ENCODE data around the gene LNX1.
"Not testable (repeated sequence)": the region's sequence is repeated elsewhere in the genome, so short reads cannot be mapped to it uniquely, and the experiment has no call there.

The LNX1 gene

DNA sequence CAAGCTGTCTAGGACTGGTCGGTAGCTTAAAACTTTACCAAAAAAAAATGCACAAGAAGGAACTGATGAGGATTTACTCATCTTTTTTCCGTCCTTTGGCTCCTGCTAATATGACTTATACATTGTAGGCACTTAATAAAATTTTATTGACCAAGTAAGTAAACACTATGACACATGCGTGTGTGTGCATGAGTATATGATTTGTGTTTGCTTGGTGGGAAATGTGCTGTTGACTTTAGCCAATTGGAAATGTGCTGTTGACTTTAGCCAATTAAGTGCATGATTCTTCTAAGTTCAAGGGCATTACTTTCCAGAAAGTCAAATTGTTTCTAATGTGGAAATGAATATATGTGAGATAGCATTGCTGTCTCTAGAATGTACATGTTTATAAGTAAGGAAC is 135.5 kb downstream of the LNX1 start:
- DNase-seq: no peak

DNA sequence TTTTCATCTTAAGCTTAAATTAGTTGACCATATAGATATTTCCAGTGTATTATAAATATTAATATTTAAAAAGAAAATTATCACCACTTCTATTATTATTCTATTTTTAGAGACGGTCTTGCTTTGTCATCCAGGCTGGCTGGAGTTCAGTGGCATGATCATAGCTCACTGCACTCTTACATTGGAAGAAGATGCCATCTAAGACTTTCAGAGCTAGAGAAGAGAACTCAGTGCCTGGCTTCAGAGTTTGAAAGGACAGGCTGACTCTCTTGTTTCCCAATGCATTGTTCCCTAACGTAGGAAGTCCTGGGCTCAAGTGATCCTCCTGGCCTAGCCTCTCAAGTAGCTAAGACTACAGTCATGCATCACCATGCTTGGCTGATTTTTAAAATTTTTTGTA is 137.9 kb downstream of the LNX1 start:
- no peak for DNase-seq

DNA sequence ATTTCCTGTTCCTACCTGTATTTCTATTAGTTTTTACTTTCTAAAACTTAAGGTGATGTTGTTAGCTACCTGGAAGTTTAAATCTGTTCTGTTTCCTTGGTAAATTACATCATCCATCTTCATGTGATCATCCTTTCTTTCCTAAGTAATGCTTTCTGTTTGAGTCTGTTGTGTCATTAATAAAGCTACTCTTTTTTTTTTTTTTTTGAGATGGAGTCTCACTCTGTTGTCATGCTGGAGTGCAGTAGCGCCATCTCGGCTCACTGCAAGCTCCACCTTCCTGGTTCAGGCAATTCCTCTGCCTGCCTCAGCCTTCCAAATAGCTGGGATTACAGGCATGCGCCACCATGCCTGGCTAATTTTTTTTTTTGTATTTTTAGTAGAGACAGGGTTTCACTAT is 140.5 kb downstream of the LNX1 start:
- DNase-seq: no peak

DNA sequence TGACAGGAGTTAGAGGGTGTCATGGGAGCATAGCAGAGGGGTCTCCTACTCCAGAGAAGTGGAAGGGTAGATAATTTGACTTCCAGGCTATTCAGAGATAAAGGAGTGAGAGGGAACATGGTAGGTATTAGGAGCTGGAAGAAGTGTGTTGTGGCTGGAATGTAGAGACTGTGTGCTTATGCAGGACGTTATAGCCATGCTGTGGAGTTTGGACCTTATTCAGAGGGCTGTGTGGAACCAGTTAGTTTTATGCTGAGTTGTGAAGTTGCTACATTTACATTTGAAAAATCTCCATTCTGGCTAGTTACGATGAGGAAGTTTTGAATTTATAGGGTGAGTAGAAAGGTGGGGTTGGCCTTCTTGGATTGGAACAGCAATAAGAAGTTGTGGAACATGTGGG is 146.3 kb downstream of the LNX1 start:
- no peak for DNase-seq

DNA sequence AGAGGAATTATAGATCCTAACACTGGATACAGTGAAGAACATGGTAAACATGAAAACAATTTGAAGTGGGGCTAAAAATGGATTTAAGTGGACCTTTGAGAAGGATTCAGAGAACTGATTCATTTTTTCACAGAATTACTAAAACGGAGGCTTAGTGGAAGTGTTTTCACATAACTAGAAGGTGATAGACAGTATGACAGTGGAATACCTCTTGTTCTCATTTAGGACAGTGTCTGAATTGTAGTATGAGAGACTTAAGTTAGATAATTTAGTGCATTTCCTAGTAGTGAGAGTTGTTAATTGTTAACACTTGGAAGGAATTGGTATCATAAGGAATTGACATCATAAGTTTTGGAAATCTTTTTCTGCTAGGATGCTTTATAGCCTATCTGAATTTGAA is 149.7 kb downstream of the LNX1 start:
- no peak for DNase-seq

DNA sequence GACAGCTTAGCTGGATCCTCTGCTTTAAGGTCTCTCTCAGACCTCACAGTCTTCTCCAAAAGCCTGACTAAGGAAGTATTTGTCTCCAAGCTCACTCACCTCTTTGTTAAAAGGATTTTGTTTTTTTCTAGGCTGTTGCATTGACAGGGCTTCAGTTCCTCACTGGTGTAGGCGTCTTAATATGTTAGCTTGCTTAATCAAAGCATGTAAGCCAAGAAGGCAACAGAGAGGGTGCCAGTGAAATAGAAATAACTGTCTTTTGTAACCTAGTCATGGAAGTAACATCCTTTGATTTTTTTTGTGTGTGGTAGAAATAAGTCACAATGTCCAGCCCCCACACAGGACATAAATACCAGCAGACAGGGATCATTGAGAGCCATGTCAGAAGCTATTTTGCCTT is 155.0 kb downstream of the LNX1 start:
- no peak for DNase-seq

DNA sequence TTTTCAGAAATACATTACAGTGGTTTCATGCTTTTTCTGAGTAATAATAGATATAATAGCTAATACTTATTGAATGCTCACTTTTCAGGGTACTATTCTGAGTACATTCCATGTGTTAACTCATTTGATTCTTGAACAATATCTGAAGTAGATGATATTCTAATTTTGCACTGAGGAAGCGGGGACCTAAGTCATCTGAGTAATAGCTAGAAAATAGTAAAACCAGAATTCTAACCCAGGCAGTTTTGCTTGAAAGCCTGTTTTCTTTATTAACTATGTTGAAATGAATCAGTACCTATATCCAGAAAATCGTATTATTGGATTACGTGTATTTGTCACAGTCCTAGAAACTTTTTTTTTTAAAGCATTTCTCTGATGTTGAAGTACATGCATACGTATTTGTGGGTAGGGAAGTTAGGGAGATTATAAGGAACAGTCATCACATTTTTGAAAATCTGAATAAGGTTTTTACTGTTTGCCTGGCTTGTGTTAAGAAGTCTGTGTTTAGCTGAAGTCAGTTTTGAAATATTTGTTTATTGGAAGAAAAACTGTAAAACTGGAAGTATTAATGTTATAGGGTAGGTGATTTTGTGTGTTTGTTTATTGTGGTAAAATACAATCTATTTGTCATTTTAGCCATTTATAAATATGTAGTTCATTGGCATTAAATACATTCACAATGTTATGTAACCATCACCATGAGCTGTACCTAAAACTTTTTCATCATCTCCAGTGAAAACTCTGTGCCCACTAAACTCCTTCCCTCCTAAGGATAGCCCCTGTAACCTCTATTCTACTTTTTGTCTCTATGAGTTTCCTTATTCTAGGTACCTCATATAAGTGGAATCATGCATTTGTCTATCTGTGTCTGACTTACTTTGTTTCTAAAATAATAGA is 158.5 kb downstream of the LNX1 start:
- DNase-seq: no peak

DNA sequence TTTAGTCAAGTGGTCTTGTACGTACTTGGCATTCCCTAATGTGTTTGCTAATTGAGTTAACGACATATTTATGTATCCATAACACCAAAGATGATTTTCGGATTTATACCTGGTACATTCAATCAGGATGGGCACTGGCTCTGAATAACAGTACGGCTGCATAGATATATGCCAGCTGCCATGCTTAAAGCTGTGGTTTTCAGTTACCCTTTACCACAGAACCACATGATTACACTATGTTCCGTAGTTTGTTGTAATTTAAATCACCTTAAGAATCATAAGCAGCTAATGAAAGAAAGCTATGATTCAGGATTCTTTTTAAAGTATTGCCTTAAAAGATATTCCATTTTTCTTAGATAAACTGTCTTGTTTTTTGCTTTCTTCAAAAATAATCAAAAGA is 160.2 kb downstream of the LNX1 start:
- no peak for DNase-seq

DNA sequence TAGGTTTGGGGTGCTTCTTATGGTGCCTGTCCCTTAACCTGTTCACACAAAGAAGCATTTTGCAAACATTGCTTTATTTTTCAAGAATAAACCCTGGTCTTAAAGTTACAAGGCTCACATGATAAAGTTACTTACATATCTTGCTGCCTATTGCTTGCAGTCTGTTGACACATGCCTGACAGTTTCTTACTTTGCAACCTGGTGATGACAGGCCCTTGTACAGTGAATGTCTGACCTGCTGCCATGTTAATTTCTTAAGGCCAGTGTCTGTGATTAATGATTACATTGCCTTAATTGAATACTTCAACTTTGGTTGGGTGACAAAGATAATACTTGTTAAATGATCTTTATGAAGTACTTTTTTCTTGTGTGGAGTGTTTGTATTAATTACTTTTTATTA is 163.9 kb downstream of the LNX1 start:
- no peak for DNase-seq

DNA sequence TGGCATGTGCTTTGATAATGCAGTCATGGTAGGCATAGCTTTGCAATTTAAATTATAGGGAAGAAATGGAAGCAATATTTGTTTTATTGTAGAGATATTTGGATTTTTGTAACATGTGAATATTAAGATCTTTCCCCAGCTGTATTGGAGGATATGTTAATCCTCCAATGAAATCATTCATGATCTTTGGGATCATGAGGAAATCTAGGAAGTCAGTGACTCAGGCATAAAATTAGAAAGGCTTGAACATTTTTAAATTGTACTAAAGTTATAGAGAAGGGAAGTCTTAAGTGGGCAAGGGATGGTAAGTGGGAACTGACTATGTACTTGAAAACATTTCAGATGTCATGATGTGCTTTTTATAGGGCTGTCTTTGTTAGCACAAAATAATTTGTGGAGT is 167.0 kb downstream of the LNX1 start:
- DNase-seq: no peak

DNA sequence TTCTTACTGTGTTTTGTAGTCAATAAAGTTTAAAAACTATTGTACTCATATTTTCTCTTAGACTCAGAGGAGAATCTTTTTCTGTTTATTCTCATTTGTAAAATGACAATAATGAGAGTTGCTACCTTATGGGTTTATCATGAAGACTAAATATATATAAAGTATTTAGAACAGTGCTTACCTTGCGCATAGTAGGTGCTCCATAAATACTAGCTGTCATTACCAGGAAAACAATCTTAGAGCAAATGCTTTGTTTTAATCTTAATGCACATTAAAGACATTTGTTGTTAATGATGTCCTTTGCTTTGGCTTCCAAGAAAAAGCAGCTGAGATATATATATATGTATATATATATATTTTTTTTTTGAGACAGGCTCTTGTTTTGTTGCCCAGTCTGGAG is 168.9 kb downstream of the LNX1 start:
- no peak for DNase-seq

DNA sequence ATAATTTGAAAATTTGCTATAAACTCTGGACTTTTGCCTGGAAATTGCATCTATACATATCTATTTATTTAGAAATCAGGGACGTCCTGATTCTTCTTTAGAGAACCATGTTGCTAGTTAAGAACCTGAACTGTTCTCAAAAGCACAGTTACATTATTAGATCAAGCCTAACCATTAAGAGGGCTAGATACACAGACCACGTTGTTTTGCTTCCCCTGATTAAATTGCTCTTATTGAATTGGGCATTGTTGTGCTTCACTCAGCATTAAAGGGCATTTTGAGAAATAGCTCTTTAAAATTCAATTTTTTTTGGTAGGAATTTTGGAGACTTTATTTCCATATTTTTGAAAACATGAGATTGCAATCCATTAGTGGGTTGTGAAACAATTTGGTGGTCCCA is 169.5 kb downstream of the LNX1 start:
- no peak for DNase-seq

DNA sequence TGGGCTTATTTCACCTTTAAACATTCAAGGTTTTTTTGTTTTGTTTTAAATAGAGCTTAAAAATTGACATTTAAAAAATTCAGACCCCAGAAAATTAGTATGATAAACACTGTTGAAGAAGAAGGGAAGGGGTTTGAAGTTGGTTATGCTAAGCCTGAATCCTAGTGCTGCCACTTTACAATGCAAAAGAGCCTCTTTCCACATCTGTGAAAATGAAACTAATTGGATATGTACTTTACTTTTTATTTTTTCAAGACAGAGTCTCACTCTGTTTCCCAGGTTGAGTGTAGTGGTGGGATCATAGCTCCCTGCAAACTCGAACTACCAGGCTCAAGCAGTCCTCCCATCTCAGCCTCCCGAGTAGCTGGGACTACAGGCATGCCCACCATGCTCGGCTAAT is 172.1 kb downstream of the LNX1 start:
- DNase-seq: no peak

DNA sequence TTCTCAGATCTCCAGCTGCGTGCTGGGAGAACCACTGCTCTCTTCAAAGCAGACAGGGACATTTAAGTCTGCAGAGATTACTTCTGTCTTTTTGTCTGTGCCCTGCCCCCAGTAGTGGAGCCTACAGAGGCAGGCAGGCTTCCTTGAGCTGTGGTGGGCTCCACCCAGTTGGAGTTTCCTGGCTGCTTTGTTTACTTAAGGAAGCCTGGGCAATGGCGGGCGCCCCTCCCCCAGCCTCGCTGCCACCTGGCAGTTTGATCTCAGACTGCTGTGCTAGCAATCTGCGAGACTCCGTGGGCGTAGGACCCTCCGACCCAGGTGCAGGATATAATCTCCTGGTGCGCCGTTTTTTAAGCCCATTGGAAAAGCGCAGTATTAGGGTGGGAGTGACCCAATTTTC is 181.8 kb downstream of the LNX1 start:
- not testable (repeated sequence) for DNase-seq
